A673 (cell line): ENCODE measurements around the gene M1AP. TPM values are rescaled to one million over a fixed set of nuclear protein-coding genes. Genes with fewer than 3 reads are reported as not detected.

ENCODE experiments used
- BruUV-seq: library from RNA; stranded (reverse); fragments of 400-500 nt; replicated peaks from 2 replicates; lab custom pipeline; 2021; lab: Mats Ljungman, UMichigan
- CTCF ChIA-PET: fragments of 300-600 bp; sonication (Branson Sonifier 250); formaldehyde crosslinking; loops from one replicate; lab custom pipeline; 2022; ENCODE audit warnings: antibody characterized with exemption; lab: Charles Lee
- POLR2A ChIA-PET: fragments of 300-600 bp; sonication (Branson Sonifier 250); formaldehyde crosslinking; loops from one replicate; lab custom pipeline; 2022; ENCODE audit warnings: antibody characterized with exemption; ENCODE audit not compliant: low non-redundant PET; lab: Charles Lee
- DNase-seq: peaks from one replicate; pipeline ENCODE4 v3.0.0-alpha.2; 2015; ENCODE audit warnings: low spot score
- H3K27ac ChIP-seq: fragments of 200-600 bp; sonication (generic); 2 replicates; pipeline ENCODE4 v1.5.1; 2016; ENCODE audit warnings: mixed run types, low read depth, mild to moderate bottlenecking, mixed read lengths, antibody characterized with exemption, low read length; ENCODE audit not compliant: poor library complexity, severe bottlenecking
- H3K27me3 ChIP-seq: fragments of 200-600 bp; sonication (generic); replicated peaks from 2 replicates; pipeline ENCODE4 v1.6.1; 2017; ENCODE audit warnings: mixed run types, low read depth, mild to moderate bottlenecking, mixed read lengths, antibody characterized with exemption, low read length; ENCODE audit not compliant: insufficient read depth, poor library complexity
- H3K36me3 ChIP-seq: fragments of 200-600 bp; sonication (generic); 2 replicates; pipeline ENCODE4 v1.6.1; 2016; ENCODE audit warnings: mixed run types, mild to moderate bottlenecking, mixed read lengths, antibody characterized with exemption, low read length; ENCODE audit not compliant: insufficient read depth, poor library complexity, severe bottlenecking
- H3K4me1 ChIP-seq: fragments of 200-600 bp; sonication (generic); 2 replicates; pipeline ENCODE4 v1.6.1; 2017; ENCODE audit warnings: mixed run types, mild to moderate bottlenecking, mixed read lengths, antibody characterized with exemption, low read length; ENCODE audit not compliant: insufficient read depth, poor library complexity, severe bottlenecking
- H3K4me3 ChIP-seq: fragments of 200-600 bp; sonication (generic); 2 replicates; pipeline ENCODE4 v1.5.1; 2016; ENCODE audit warnings: low read depth, mixed run types, mild to moderate bottlenecking, mixed read lengths, low read length; ENCODE audit not compliant: poor library complexity, severe bottlenecking
- H3K9me3 ChIP-seq: fragments of 200-600 bp; sonication (generic); 2 replicates; pipeline ENCODE4 v1.6.1; 2016; ENCODE audit warnings: mixed run types, low read depth, mild to moderate bottlenecking, mixed read lengths, antibody characterized with exemption, low read length; ENCODE audit not compliant: poor library complexity, severe bottlenecking
- EZH2 ChIP-seq: fragments of 200-600 bp; sonication (generic); IDR thresholded peaks from 2 replicates; pipeline ENCODE4 v1.6.1; 2017; ENCODE audit warnings: borderline replicate concordance, low read depth, mild to moderate bottlenecking, mixed read lengths, antibody characterized with exemption, low read length; ENCODE audit not compliant: poor library complexity, severe bottlenecking
- intact Hi-C: fragments of 100-400 bp; cut with micrococcal nuclease; formaldehyde crosslinking; loops from one replicate; pipeline ENCODE4 v1.10.0; 2022; ENCODE audit not compliant: unreplicated experiment
- total RNA-seq: library from RNA; stranded (reverse); gene quantifications from 2 replicates; pipeline ENCODE4 v1.2.3, GENCODE V29; 2021
- TF ChIP-seq, protein P1 (sequence below): fragments of 300-800, 200-600 bp; sonication (generic); conservative IDR thresholded peaks from 2 replicates; pipeline ENCODE4 v1.5.1; 2017; ENCODE audit warnings: low read depth, mild to moderate bottlenecking, antibody characterized with exemption, low read length, moderate library complexity, mixed read lengths

M1AP gene
- total RNA-seq, 1 experiment from 2014 or later: not detected

DNA sequence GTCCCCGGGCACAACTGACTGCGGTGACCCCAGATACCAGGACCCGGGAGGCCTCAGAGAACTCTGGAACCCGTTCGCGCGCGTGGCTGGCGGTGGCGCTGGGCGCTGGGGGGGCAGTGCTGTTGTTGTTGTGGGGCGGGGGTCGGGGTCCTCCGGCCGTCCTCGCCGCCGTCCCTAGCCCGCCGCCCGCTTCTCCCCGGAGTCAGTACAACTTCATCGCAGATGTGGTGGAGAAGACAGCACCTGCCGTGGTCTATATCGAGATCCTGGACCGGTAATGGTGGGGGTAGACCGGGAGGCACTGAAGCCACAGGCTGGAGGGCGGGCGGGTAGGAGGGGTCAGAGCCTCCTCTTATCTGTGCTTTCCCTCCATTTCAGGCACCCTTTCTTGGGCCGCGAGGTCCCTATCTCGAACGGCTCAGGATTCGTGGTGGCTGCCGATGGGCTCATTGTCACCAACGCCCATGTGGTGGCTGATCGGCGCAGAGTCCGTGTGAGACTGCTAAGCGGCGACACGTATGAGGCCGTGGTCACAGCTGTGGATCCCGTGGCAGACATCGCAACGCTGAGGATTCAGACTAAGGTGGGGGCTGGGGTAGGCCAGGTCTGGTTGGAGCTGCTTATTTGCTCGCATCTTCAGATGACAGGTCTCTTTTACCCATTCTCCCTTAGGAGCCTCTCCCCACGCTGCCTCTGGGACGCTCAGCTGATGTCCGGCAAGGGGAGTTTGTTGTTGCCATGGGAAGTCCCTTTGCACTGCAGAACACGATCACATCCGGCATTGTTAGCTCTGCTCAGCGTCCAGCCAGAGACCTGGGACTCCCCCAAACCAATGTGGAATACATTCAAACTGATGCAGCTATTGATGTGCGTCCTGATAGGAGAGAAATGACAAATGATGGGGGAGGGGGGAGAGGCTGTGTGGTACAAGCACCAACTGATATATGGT is 117.6 kb downstream of the M1AP start:
- Histone ChIP-seq H3K9me3 (no peaks in the 10 kb centered on the region), H3K4me1 (peaks cover 16% of the 10 kb centered on the region), H3K36me3 (peaks cover 30% of the 10 kb centered on the region), H3K27ac (peak overlapping the region; percentile 91), H3K27me3 (no peaks in the 10 kb centered on the region), H3K4me3 (peak overlapping the region; percentile 97)
- intact Hi-C loops: loop anchor here (5.0 to 10.0 kb wide), 2 partner anchors 196 to 278 kb away; no protein-coding TSS in a partner anchor
- ChIA-PET POLR2A (interaction anchor here (0.5 kb wide), 1 partner anchor 56 kb away, joined by 7 read pairs; no protein-coding TSS in a partner anchor), CTCF (no interaction called here)
- DNase-seq: peak; percentile 42
- no peak for TF ChIP-seq EZH2
- TF ChIP-seq, protein P1, sequence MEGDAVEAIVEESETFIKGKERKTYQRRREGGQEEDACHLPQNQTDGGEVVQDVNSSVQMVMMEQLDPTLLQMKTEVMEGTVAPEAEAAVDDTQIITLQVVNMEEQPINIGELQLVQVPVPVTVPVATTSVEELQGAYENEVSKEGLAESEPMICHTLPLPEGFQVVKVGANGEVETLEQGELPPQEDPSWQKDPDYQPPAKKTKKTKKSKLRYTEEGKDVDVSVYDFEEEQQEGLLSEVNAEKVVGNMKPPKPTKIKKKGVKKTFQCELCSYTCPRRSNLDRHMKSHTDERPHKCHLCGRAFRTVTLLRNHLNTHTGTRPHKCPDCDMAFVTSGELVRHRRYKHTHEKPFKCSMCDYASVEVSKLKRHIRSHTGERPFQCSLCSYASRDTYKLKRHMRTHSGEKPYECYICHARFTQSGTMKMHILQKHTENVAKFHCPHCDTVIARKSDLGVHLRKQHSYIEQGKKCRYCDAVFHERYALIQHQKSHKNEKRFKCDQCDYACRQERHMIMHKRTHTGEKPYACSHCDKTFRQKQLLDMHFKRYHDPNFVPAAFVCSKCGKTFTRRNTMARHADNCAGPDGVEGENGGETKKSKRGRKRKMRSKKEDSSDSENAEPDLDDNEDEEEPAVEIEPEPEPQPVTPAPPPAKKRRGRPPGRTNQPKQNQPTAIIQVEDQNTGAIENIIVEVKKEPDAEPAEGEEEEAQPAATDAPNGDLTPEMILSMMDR: no peak
- no TSS peak for BruUV-seq

- peak within 1 kb of the TSS; percentile 91 for H3K27ac ChIP-seq
- no TSS peak for BruUV-seq
- peak; percentile 100 for DNase-seq
- H3K4me1 ChIP-seq: peaks cover 16% of the 10 kb centered on the region
- H3K9me3 ChIP-seq: no peaks in the 10 kb centered on the region
- ChIA-PET CTCF (no interaction called here), POLR2A (interaction anchor here (0.5 kb wide), 1 partner anchor 55 kb away, joined by 7 read pairs; no protein-coding TSS in a partner anchor)
- peaks cover 30% of the 10 kb centered on the region for H3K36me3 ChIP-seq
- intact Hi-C loops: loop anchor here (2.0 to 10.0 kb wide), 4 partner anchors 23 to 277 kb away; partner anchors contain the start of genes CCDC142, PCGF1 and TTC31
- TF ChIP-seq, protein P1: no peak
- TF ChIP-seq EZH2: no peak
- H3K27me3 ChIP-seq: no peaks in the 10 kb centered on the region
- H3K4me3 ChIP-seq: peak within 1 kb of the TSS; percentile 97
These were observed 118.5 kb downstream of the M1AP start, which contains the start of the genes AUP1 and HTRA2 for GRCh38 chr2:74529357-74530238. Gene AUP1 (minus strand): TSS chr2:74529706. CDS start chr2:74529629, 77 bp downstream. Gene HTRA2 (plus strand): TSS chr2:74529933. CDS start chr2:74530007, 74 bp downstream.

DNA sequence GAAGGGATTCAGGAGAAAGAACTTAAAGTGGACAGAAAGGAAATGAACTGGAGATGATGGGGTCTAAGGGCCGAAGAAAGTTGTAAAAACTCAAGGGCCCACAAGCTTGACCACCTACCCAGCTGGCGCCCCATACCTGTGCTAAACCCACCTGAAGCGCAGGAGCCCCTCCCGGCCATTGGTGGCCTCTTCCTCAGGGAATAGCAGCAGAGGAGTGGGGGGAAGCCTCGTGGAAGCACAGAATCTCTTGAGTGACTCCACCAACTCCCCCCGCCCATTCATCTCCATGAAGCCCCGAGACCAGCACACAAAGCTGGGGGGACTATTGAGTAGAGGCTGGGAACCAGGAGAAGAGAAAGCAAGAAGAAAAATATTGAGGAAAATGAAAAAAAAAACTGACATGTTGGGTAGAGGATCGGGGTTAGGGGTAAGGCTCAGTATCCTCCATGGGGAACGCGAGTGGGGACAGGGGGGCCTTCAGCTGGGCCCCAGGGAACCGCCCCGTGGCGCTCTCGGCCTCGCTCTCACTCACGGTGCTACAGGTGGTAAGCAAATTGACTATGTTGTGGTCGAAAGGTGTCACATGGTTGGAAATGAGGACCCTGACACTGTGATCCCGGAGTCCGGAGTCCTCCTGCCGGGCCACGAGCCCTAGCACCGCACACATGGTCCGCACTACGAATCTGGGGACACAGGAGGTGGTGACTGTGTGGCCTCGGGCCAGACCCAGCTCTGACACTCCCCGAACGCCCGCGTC is 119.4 kb downstream of the M1AP start:
- Histone ChIP-seq H3K27ac (peak overlapping the region; percentile 91), H3K27me3 (no peaks in the 10 kb centered on the region), H3K36me3 (peaks cover 30% of the 10 kb centered on the region), H3K4me3 (peak overlapping the region; percentile 97), H3K9me3 (no peaks in the 10 kb centered on the region), H3K4me1 (peaks cover 16% of the 10 kb centered on the region)
- DNase-seq: no peak
- intact Hi-C loops: loop anchor here (2.0 kb wide), 2 partner anchors 22 to 46 kb away; partner anchors contain the start of genes CCDC142, PCGF1 and TTC31
- no TSS peak for BruUV-seq
- ChIA-PET CTCF (no interaction called here), POLR2A (no interaction called here)
- no peak for TF ChIP-seq EZH2
